Measurements from ENCODE around the gene MMD.
"Not testable (repeated sequence)": the region's sequence is repeated elsewhere in the genome, so short reads cannot be mapped to it uniquely, and the experiment has no call there.

Gene MMD

GRCh38 chr17:55395803-55396505 lies 25.7 kb downstream of the MMD start:
- DNase-seq (ENCODE audit: low read depth in 3 of 3) = no peak

DNA sequence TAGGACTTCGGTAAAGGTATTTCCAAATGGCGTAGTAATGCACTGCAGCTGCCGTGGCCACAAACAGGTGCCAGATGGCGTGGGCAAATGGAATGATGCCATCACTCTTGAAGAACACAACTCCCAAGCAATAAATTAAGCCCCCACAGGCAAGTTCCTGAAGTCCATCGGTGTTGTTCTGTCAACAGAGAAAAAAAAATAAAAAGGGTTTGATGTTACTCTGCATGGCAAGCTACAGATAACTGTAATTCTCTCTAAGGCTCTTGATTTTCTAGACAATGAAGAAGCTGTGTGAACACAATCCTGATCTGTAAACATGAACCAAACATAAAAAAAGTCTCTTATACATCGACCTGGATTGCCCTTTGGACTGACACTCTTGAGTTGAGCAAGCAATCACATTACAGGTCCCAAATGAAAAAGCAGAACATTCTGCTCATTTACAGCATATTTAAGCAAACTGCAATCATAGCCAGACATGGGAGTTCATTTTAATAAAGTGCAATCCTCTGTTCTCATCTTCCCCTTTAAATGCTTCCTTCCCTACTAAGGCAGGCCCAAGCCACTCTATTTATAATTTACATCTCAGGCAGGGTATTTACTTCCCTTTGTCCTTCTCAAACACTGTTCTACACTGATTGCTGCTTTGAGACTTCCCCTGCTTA lies 27.1 kb downstream of the MMD start:
- no peak for DNase-seq (ENCODE audit: low read depth in 3 of 3)

GRCh38 chr17:55391764-55392467 lies 29.7 kb downstream of the MMD start:
- DNase-seq (ENCODE audit: low read depth in 3 of 3) = no peak

- DNase-seq (ENCODE audit: low read depth in 3 of 3) = no peak
Observed at GRCh38 chr17:55391244-55391757, 30.3 kb downstream of the MMD start.

DNA sequence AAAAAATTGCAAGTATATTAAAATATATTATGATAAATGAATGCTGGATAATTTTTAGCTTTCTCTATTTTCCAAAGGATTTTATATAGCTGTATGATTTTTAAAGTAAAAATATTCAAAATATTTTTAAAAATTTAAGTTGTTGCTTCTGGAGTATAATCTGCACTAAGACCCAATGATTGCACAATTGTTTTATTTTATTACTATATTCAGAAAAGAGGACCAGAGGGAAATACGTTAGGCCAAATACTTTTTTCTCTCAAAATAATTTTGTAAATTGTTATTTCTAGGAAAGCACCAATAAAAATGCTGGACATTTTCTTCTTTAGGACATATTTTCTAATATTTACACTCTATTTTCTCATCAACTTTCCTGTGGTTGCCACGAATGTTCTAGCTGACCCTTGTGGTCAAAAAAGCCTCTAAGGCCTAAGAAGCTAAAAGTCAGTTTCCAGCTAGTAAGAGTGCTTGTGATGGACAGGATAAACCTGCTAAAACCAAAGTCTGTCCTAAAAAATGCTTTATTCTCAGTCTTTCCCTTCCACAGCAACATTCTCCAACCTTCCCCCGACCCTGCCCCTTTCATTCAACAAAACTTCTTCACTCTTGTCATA lies 31.2 kb downstream of the MMD start:
- no peak for DNase-seq (ENCODE audit: low read depth in 3 of 3)

GRCh38 chr17:55389715-55390114 lies 31.9 kb downstream of the MMD start:
- DNase-seq (ENCODE audit: low read depth in 3 of 3) = not testable (repeated sequence)

GRCh38 chr17:55388842-55389241 lies 32.8 kb downstream of the MMD start:
- DNase-seq (ENCODE audit: low read depth in 3 of 3) = no peak

- no peak for DNase-seq (ENCODE audit: low read depth in 3 of 3)
Observed at GRCh38 chr17:55386796-55387332, 34.8 kb downstream of the MMD start.

GRCh38 chr17:55384643-55385232 lies 36.9 kb downstream of the MMD start:
- DNase-seq (ENCODE audit: low read depth in 3 of 3) = no peak

DNA sequence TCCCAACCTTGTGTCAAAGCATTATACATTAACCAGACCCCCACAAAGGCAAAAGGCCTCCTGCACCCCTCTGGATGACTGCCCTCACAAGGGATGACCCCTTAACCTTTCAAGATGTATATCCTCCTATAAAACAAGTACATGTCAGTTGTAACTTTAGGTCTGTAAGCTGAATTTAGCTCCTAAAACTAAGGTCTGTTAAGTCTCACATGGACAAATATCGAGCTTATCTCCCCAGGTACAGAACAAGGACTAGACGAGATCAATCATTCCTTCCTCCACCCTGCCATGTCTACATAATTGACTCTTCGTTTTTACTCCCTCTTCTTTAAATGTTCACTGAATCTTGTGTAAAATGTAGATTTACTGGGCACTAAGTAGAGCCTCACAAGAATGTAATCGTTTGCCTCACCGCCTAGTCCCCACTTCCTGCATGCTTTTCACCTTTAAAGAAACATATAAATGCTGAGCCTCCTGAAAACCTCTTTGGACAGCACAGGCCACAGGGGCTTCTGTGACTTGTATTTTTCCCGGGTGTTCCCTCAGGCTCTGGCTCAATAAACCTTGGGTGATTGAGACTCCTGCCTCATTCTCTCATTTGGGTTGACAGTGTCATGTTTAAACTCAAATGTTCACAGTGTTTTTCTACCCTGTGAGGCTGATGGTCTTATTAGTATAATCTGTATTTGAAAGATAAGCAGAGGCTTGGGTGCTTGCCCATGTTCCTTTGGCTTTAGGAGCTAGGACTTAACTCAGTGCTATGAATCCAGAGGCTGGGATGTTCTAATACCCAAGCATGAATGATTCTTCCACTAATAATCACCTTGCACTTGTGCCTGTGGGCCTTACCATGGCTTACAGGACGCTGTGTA lies 37.6 kb downstream of the MMD start:
- no peak for DNase-seq (ENCODE audit: low read depth in 3 of 3)

GRCh38 chr17:55381017-55381770 lies 40.4 kb downstream of the MMD start:
- no peak for DNase-seq (ENCODE audit: low read depth in 3 of 3)

DNA sequence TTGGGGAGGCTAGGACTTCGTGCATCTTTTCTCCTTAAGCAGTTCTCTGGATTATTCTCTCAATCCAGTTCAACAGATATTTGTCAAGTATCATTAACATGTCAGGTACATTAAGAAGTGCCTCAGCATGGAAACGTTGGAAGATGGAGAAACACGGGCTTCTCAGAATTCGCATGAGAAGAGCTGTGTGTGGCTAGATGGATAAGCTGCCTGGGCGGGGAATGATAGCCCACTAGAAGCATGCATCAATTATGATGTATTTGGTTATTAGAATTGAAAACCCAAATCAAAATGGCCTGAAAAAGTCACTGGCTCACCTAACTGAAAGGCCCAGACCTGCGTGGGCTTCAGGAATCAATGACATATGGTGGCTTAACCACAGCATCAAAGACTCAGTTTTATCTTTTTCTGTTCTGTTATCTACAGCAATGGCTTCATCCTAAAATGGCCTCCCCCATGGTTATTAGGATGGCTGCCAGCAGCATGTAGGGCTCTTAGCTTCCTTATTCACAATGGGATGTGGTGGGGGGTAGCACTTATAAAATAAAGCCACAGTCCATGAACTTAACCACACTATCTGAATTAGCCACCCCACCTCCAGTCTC lies 43.9 kb downstream of the MMD start:
- DNase-seq (ENCODE audit: low read depth in 3 of 3) = no peak

- DNase-seq (ENCODE audit: low read depth in 3 of 3) = no peak
Observed at GRCh38 chr17:55368706-55369105, 52.9 kb downstream of the MMD start.

- no peak for DNase-seq (ENCODE audit: low read depth in 3 of 3)
Observed at GRCh38 chr17:55366020-55366481, 55.6 kb downstream of the MMD start.

- no peak for DNase-seq (ENCODE audit: low read depth in 3 of 3)
Observed at GRCh38 chr17:55363033-55363432, 58.6 kb downstream of the MMD start.

GRCh38 chr17:55360971-55361370 lies 60.7 kb downstream of the MMD start:
- no peak for DNase-seq (ENCODE audit: low read depth in 3 of 3)

- DNase-seq (ENCODE audit: low read depth in 3 of 3) = peak; percentile 35 to 66 (median 48)
Observed at GRCh38 chr17:55356434-55357328, 65.0 kb downstream of the MMD start.

- no peak for DNase-seq (ENCODE audit: low read depth in 3 of 3)
Observed at GRCh38 chr17:55354941-55355340, 66.7 kb downstream of the MMD start.

Data from stimulated activated CD4-positive, alpha-beta T cell treated with anti-CD3 and anti-CD28 coated beads, TNF-alpha, amount 100 ng/mL, for 24 hours (primary cell).